Islet of Langerhans (tissue), 1 donor: ENCODE results near the gene OR1N1.
"Not testable (repeated sequence)": the region's sequence is repeated elsewhere in the genome, so short reads cannot be mapped to it uniquely, and the experiment has no call there.

ENCODE experiments used
- FAIRE-seq: peaks from one replicate; lab custom pipeline; 2011; peaks lifted over from hg19 to GRCh38; lab: Jason Lieb, UNC

OR1N1 gene, protein sequence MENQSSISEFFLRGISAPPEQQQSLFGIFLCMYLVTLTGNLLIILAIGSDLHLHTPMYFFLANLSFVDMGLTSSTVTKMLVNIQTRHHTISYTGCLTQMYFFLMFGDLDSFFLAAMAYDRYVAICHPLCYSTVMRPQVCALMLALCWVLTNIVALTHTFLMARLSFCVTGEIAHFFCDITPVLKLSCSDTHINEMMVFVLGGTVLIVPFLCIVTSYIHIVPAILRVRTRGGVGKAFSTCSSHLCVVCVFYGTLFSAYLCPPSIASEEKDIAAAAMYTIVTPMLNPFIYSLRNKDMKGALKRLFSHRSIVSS

DNA sequence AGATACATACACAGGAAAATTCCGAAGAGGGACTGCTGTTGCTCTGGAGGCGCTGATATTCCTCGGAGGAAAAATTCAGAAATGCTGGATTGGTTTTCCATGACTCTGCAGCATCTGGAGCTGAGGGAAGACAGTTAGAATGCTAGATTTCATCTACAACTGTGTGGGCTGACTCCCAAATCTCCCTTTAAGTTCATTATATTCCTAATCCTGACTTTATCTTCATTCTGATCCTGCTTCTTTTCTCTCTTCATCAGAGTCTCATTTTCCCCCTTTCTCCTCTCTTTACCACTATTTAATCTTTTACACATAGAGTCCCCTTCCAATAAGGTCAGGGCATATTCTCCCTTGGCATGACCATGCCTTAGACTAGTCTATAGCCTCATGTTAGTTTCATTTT, at the start of gene OR1N1:
TSS of gene OR1N1 (minus strand) at position 101 of the 400 bp plus-strand sequence. CDS start at position 101, 0 bp downstream.
- FAIRE-seq, result no peak

DNA sequence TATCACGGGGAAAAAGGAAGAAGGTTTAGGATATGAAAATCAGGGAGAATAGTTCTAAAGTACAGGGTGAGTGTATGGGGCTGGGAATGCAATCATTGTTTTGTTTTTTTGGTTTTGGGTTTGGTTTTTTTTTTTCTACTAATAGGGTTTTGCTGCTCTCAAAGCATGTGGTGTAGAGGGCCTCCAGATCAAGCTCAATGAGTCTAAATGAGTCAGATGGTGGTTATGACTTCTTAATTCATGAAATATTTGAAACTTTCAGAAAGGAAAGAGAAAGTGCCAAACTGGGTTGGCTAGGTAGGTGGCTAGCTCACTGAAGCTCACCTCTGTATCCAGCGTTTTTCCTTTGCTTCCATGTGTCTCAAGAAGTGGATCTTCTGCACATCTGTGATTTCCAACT, 45.4 kb upstream of the OR1N1 start:
- no peak for FAIRE-seq

DNA sequence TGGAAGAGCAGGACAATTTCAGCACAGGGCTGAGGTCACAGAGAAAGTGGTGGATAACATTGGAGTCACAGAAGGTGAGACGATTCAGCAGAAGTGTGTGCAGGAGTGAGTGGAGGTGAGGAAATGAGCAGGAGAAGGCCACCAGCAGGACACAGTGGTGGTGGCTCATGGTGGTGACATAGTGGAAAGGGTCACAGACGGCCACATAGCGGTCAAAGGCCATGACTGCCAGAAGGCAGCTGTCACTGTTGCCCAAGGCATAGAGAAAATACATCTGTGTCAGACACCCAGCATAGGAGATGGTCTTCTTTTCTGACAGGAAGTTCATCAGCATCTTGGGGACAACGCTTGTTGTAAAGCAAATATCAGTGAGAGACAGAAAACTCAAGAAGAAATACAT, 40.8 kb upstream of the OR1N1 start:
- FAIRE-seq, result no peak

DNA sequence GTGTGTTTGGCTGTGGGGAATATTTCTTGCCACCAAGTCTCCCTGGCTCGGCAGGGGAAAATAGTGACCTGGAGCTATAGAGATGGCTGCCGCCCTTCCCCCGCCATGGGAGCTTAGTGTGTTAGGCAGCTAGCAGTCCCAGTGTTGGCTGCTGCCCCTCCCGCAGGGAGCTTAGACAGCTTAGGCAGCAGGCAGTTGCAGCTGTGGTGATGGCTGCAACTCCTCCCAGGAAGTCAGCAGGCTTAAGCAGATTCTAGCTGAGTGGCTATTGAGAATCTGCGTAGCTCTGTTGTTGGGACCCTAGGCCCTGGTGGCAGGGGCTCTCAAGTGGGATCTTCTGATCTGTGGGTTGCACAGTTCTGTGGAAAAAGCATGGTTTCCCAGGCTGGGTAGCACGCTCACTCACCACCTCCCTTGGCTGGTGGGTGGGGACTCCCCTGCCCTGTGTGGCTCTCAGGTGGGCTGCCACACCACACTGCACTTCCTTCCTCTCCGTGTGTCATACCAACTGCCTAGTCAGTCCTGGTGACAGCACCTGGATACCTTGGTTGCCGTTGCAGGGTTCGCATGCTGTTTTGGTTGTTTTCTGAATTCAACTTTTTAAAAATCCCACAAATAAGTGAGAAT, 35.2 kb upstream of the OR1N1 start:
- FAIRE-seq, result no peak

DNA sequence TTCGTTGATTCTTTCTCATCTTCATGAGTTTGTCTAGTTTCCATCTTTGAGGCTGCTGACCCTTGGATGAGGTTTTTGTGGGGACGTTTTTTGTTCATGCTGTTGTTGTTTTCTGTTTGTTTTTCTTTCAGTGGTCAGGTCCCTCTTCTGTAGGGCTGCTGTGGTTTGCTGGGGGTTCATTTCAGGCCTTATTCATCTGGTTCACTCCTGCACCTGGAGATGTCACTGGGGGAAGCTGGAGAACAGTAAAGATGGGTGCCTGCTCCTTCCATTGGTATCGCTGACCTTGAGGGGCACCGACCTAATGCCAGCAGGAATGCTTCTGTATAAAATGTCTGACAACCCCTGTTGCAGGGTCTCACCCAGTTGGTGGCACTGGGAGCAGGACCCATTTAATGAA, 34.4 kb upstream of the OR1N1 start:
- no peak for FAIRE-seq

DNA sequence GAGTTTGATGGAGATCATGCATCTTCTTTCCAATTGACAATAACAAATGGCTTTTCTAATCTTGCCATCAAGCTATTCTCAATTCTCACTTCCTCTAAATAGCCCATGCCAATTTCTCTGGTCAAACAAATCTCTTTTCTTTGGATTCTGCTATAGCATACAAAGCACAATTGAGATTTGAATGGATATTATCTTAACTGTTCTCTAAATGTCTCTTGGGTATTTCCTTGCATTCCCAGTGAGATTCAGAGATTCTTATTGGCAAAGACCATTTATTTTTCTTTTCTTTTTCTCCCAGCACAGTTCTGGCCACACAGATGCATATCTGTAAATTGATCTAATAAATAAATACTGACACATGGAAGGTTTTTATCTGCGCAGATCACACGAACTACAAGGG, 25.7 kb upstream of the OR1N1 start, which contains the start of gene OR1N2:
TSS of gene OR1N2 (plus strand) at position 301 of the 400 bp plus-strand sequence. CDS start 100 bp downstream, outside the sequence.
- FAIRE-seq, result no peak

DNA sequence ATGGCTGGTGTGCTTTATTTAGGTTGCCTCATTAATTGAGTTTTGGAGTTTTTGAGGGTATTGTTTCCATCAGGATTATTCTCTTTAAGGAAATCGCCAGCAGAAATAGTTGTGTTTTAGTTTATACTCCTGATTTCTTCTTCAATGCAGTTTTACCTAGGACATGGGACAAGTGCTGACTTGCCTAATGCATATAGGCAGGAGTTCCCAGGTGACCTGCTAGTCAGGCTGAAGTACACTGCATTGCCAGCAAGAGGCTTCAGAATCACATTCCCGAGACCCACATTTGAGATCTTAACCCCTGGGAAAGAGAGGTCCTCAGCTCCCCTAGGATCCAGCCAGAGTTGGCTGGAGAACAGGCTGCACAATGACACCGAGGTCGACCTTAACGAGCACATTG, 24.3 kb upstream of the OR1N1 start:
- no peak for FAIRE-seq

DNA sequence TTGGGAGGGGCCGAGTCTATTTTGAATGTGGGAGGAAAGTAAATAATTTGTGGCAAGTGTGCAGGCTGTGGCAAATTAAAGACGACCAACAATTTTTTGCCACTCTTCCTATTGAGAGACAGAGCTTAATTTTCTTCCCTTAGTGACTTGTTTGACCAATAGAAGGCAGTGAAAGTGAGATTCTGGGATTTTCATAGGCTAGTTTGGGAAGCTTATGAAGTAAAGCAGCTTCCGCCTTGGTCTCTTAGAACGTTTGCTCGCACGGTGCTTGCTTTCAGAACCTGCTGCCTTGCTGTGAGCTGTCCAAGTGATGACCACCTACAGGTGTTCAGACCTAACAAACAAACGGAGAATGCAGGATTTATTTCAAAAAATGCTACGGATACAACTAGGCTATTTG, 19.1 kb upstream of the OR1N1 start:
- FAIRE-seq, result no peak

DNA sequence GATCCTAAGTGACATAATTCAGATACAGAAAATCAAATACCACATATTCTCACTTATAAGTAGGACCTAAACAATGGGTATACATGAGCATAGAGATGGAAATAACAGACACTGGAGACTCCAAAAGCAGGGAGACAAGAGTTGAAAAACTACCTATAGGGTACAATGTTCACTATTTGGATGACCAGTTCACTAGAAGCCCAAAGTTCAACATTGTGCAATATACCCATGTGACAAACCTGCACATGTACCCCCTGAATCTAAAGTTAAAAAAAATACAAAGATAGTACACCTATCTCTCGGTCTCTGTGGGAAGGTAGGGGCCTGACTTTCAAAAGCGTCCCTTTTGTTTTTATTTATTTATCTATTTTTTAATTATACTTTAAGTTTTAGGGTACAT, 11.7 kb upstream of the OR1N1 start:
- no peak for FAIRE-seq

DNA sequence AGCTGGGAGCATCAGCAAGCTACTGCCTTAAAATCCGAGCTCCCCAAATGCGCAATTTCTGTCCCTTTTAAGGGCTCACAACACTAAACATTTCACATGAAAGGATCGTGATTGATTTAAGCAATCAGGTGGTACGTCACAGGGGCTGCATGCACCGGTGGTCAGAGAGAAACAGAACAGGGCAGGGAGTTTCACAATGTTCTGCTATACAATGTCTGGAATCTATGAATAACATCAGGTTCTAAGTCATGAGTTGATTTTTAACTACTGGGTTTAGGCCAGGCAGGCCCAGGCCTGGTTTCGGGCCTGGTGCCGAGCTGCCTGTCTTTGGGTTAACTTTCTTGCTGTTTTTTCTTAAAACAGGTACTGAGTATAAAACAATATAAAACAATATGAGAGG, 10.0 kb upstream of the OR1N1 start:
- not testable (repeated sequence) for FAIRE-seq

DNA sequence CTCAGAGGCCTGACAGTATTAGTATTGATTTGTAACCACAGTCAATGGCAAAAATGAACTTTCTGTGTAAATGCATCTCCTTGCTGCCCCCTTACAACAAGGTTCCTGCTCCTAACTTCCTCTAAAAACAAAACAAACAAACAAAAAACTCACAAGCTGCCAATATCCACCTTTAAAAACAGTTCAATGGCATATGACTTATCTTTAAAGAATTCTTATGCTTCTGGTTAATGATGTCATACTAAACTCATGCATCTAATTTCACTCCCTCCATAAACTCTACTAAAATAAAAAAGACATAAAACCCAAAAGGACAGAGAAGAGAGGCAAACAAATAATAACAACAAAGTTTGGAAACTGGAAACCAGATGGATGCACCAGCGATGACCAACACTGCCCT, 9.0 kb upstream of the OR1N1 start:
- no peak for FAIRE-seq

DNA sequence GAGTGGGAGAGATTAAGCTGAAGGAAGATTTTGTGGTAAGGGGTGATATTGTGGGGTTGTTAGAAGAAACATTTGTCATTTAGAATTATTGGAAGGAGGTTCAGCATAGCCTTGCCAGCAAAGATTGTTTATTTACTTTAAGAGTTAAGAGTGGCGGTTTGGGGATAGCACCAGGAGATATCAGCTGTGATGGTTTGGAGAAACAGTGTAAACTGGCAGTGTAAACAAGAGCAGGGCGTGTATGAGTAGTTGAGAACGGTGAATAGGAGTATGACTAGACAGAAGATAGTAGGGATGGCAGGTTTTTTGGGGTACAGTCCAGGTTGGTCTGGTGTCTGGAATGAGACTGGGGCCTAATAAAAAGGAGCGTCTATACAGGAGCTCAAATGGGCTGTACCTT, 4.1 kb upstream of the OR1N1 start:
- not testable (repeated sequence) for FAIRE-seq

DNA sequence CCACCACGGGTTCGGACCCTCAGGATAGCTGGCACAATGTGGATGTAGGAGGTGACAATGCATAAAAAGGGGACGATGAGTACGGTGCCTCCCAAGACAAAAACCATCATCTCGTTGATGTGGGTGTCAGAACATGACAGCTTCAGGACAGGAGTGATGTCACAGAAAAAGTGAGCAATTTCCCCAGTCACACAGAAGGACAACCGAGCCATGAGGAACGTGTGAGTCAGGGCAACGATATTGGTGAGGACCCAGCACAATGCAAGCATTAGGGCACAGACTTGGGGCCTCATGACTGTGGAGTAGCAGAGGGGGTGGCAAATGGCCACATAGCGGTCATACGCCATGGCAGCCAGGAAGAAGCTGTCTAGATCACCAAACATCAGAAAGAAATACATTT, 491 bp downstream of the OR1N1 start:
- no peak for FAIRE-seq

DNA sequence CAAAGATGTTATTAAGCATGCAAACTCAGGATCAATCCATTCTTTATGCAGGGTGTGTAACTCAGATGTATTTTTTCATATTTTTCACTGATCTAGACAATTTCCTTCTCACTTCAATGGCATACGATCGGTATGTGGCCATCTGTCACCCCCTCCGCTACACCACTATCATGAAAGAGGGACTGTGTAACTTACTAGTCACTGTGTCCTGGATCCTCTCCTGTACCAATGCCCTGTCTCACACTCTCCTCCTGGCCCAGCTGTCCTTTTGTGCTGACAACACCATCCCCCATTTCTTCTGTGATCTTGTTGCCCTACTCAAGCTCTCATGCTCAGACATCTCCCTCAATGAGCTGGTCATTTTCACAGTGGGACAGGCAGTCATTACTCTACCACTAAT, 7.7 kb downstream of the OR1N1 start:
- no peak for FAIRE-seq

DNA sequence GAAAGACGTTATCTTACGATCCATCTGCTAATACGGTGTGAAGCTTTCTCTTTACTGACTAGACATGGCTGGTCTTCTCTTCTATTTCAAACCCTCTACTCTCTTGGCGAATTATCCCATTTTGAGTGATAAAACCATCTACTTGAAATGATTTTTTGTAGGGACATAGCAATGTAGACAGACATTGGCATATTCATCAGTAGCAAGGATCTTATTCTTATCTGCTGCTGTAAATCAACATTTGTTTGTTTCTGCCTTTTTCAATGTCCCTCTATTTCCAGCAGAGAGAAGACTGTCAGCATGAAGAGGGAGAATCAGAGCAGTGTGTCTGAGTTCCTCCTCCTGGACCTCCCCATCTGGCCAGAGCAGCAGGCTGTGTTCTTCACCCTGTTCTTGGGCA, 8.3 kb downstream of the OR1N1 start, which contains the start of gene OR1J4:
TSS of gene OR1J4 (plus strand) at position 301 of the 400 bp plus-strand sequence. CDS start at position 301, 0 bp downstream.
- FAIRE-seq, result no peak

DNA sequence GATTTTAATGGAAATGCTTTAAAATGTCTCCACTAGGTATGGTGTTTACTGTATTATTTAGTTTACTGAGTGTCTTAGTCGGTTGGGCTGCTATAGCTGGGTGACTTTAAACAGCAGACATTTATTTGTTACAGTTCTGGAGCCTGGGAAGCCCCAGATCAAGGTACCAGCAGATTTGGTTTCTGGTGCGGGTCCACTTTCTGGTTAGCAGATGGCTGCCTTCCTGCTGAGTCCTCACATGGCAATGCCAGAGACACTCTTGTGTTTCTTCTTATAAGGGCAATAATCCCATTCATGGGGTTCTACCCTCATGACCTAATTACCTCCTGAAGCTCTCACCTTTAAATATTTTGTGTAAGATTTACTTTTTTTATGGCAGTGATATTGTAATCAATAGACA, 8.9 kb downstream of the OR1N1 start:
- FAIRE-seq, result no peak

DNA sequence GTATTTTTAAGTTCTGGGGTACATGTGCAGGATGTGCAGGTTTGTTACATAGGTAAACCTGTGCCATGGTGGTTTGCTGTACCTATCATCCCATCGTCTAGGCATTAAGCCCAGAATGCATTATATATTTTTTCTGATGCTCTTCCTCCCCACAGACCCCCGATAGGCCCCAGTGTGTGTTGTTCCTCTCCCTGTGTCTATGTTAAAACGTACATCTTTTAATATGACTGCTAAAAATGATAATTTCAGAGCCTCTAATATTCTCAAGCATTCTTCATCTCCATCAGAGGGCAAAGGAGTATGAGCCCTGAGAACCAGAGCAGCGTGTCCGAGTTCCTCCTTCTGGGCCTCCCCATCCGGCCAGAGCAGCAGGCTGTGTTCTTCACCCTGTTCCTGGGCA, 16.6 kb downstream of the OR1N1 start, which contains the start of gene OR1J2:
TSS of gene OR1J2 (plus strand) at position 301 of the 400 bp plus-strand sequence. CDS start at position 301, 0 bp downstream.
- no peak for FAIRE-seq

DNA sequence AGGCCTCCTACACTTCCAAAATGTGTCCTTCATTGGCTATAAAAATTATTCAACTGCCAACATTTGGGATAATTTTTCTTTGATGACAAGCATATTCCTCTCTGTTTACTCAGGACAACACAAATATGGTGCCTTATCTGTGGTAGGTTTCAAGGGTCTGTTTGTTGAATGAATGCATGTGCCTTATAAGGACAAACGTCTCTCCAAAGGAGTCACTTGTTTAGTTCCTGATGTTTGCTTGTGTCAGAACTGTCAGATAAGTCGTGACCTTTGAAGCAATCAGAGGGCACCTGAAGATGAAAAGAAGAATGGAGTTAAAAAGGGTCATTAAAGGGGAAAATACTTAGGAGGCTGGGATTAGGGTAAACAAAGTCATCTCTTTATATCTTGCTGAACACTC, 20.1 kb downstream of the OR1N1 start:
- no peak for FAIRE-seq

DNA sequence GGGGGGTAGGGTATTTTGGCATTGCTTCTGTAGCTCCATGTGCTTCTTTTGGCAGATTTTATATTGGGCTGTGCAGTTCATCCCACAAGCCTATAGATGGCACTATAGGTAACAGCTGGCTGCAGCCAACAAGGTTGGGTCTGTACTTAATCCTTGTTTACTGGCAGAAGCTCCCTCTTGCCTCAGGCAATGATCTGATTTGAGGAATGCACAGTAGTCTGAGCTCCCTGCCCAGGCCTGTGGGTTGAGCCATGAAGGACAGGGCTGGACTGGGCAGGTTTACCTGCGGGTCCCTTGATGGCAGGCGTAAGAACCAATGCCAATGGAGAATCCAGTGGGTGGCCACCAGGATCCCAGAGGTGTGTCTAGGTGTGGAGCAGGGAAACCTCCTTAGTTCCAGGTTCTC, 28.2 kb downstream of the OR1N1 start:
- no peak for FAIRE-seq

DNA sequence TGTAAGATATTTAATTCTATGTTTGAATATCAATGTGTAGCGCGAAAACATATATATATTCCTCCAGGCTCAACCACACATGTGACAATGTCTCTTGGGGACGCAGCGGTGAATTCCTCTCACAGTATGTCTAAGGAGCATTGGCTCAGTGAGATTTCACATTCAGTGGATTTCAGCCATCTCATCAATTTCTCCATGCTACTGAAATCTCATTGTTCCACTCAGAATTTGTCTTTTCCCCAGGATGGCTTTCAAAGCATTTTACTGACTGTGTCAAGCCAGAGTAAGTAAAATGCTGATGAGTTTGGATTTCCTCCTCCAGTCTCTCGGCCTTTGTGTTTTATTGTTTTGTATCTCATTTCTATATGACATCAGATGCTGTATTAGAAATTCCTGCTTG, 48.0 kb downstream of the OR1N1 start:
- FAIRE-seq, result no peak

DNA sequence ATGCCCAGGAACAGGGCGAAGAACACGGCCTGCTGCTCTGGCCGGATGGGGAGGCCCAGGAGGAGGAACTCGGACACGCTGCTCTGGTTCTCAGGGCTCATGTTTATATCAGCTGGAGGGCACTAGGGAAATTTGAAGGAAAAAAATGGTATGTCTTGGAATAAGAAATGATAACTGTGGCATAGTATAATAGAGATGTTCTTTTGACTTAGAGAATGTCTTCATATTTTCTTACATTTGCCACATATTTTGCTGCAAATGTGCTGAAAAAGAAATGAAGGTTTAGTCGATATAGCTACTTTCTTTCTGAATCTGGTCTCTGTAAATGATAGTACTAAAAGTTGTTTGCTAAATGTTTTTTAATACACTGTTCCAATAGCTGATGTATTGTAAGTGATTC, 49.3 kb downstream of the OR1N1 start, which contains the start of gene OR1J1:
TSS of gene OR1J1 (minus strand) at position 101 of the 400 bp plus-strand sequence. CDS start at position 101, 0 bp downstream.
- no peak for FAIRE-seq

DNA sequence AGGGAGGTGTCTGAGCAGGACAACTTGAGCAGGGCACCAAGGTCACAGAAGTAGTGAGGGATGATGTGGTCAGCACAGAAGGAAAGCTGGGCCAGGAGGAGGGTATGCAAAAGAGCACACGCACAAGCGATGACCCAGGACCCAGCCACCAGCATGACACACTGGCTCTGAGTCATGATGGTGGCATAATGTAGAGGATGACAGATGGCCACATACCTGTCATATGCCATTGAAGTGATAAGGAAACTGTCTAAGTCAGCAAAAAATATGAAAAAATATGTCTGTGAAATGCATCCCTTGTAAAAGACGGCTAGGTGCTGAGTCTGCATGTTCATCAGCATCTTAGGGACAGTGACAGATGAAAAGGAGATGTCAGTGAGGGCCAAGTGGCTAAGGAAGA, 49.7 kb downstream of the OR1N1 start:
- FAIRE-seq, result no peak
